Activated T-helper 17 cell treated with anti-CD3 and anti-CD28 coated beads, Interleukin-2, amount 50 U/mL, for 72 hours (primary cell): ENCODE results near the gene DSCAM. TPM values are rescaled to one million over a fixed set of nuclear protein-coding genes. Genes with fewer than 3 reads are reported as not detected.

Experiments used
- ATAC-seq: fragments of 150-1000 bp; cut with Tn5 transposase; replicated peaks from 2 replicates; pipeline ENCODE4 v1.10.0; 2021; ENCODE audit warnings: mild to moderate bottlenecking, moderate library complexity
- H3K27ac Mint-ChIP-seq: one replicate; pipeline ENCODE4 v1.8.0; 2022; ENCODE audit warnings: mixed read lengths
- H3K27me3 Mint-ChIP-seq: one replicate; pipeline ENCODE4 v1.8.0; 2022; ENCODE audit warnings: mixed read lengths
- H3K36me3 Mint-ChIP-seq: one replicate; pipeline ENCODE4 v1.8.0; 2022; ENCODE audit warnings: low read depth, mild to moderate bottlenecking, mixed read lengths
- H3K4me1 Mint-ChIP-seq: one replicate; pipeline ENCODE4 v1.8.0; 2022; ENCODE audit warnings: mixed read lengths
- H3K4me3 Mint-ChIP-seq: one replicate; pipeline ENCODE4 v1.8.0; 2022; ENCODE audit warnings: mild to moderate bottlenecking, mixed read lengths
- H3K9me3 Mint-ChIP-seq: one replicate; pipeline ENCODE4 v1.8.0; 2022; ENCODE audit warnings: mixed read lengths
- total RNA-seq, 2 donors: library from RNA; stranded (reverse); gene quantifications; one replicate each; pipeline ENCODE4 v1.2.3, GENCODE V29; 2022

Gene DSCAM
- total RNA-seq, 2 donors from 2014 or later: not detected

DNA sequence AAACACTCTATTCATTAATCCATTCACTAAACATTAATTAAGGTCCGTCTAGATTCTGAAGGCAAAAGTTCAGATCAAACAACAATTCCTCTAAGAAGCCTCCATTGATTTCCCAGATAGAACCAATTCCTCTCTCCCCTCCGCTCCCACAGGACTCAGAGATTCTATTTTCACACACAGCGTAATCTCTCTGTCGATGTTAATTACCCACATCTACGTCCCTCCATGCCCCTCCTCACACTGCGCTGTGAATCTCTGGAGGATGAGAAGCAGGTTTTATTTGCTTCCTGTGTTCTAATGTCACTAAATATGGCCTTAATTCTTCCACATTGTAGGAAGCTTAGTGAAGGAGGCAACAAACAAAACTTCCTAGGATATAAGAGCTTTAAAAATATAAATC is 306.7 kb downstream of the DSCAM start:
- Mint-ChIP-seq H3K27ac (no peak overlapping the region), H3K36me3 (no peaks in the 10 kb centered on the region), H3K9me3 (peaks cover 3% of the 10 kb centered on the region), H3K4me3 (no peak overlapping the region), H3K4me1 (no peaks in the 10 kb centered on the region), H3K27me3 (no peaks in the 10 kb centered on the region)
- no peak for ATAC-seq

DNA sequence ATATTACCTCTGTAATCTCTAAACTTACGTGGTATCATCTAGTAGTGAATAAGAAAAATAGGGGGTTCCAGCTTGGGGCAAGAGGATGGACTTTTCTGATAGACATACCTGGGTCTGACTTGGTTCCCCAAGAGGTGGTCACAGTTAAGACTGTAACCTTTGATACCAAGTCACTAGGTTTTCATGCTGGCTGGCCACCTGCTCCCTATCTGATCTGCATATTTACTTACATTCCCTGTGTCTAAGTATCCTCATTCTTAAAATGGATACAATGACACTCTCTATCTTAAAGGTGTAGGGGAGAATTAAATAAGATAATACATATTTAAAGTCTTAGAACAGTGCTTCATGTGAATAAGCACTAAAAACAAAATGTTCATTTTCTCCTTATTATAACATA is 312.1 kb downstream of the DSCAM start:
- Mint-ChIP-seq H3K4me3 (no peak overlapping the region), H3K4me1 (no peaks in the 10 kb centered on the region), H3K9me3 (peaks cover 8% of the 10 kb centered on the region), H3K27me3 (no peaks in the 10 kb centered on the region), H3K27ac (no peak overlapping the region), H3K36me3 (no peaks in the 10 kb centered on the region)
- ATAC-seq: no peak

DNA sequence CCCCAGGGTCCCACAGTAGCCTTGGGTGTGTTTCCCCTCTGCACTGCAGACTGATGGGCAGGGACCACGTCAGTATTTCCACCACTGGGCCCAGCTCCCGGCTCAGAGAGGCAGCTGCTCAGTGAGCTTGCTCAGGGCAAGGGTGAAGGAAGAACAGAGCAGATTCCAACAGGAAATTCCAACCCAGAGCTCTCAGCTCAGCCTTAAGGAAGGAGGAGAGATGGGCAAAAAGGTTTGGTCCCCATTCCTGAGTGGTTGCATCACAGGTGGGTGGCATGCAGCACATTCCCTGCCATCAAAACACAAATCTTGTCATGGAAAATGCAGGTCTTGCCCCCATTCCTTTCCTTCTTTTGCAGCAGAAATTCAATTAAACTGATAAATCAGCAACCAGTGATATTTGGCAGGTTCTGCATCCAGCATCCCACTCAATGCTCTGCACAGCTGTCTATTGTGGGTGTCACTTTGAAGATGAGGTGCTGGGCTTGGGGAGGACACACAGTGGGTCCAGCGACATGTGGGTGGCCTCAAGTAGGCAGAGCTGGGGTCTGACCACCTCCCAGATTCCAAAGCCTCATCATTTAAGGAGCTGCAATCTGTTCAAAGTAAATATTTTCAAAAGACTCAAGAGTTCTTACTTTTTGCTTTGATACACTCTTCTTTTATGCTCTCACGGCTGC is 315.4 kb downstream of the DSCAM start:
- Mint-ChIP-seq H3K27me3 (no peaks in the 10 kb centered on the region), H3K9me3 (peaks cover 10% of the 10 kb centered on the region), H3K4me1 (no peaks in the 10 kb centered on the region), H3K4me3 (no peak overlapping the region), H3K27ac (no peak overlapping the region), H3K36me3 (no peaks in the 10 kb centered on the region)
- no peak for ATAC-seq

DNA sequence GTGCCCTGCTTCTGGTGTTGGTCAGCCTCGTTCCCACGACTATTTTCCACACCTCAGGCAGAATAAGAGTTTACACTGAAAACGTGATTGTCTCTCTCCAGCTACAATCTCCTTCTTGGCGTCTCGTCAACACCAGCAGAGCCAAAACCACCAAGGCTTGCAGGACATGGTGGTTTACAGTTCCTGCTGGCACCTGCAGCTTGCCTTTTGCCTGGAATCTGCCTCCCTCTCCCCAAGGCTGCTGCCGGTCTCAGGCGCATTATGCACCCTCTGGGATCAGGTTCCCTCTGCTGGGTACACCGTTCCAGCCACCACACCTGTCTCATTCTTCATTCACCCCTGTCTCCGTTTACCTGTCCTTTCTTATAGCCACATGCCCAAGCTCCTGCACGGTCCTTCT is 315.9 kb downstream of the DSCAM start:
- Mint-ChIP-seq H3K27me3 (no peaks in the 10 kb centered on the region), H3K9me3 (peaks cover 10% of the 10 kb centered on the region), H3K36me3 (no peaks in the 10 kb centered on the region), H3K4me3 (no peak overlapping the region), H3K27ac (no peak overlapping the region), H3K4me1 (no peaks in the 10 kb centered on the region)
- ATAC-seq: no peak

DNA sequence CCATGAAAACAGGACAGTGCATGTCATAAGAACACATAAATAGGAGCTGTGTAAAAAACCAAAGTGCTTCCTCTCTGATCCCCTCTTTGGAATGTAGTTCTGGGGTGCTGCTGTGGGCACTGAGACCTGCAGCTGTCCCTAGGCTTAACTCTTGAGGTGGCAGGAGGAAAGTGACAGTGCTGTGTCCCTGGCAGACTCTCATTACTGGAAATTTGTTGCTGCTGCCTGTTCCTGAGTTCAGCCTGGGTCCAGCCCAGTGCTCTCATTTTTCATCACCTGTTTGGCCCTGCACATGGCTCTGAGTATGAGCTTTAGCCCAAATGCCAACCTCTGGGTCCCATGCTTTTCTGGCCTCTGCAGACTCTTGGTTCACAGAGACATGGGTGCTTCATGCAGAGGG is 329.3 kb downstream of the DSCAM start:
- Mint-ChIP-seq H3K4me3 (no peak overlapping the region), H3K9me3 (no peaks in the 10 kb centered on the region), H3K4me1 (no peaks in the 10 kb centered on the region), H3K36me3 (no peaks in the 10 kb centered on the region), H3K27me3 (no peaks in the 10 kb centered on the region), H3K27ac (no peak overlapping the region)
- ATAC-seq: no peak

DNA sequence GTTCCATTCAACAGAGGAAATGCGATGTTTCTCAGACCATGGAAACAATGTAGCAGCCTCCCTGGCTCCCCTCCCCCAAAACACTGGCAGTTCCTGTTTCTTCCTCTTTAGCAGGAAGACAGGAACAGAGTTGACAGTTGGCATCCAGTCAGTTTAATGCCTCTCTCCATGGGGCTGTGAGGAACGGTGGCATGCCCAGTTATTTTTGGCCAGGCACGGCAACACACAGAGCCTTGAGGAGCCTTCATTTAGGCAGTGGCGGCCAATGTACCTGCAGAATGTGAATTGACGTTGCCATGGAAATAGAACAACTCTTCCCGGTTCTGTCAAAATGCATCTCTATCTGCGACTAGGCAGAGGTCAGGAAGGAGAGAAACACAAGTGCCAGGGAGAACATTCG is 330.6 kb downstream of the DSCAM start:
- Mint-ChIP-seq H3K36me3 (no peaks in the 10 kb centered on the region), H3K9me3 (no peaks in the 10 kb centered on the region)

DNA sequence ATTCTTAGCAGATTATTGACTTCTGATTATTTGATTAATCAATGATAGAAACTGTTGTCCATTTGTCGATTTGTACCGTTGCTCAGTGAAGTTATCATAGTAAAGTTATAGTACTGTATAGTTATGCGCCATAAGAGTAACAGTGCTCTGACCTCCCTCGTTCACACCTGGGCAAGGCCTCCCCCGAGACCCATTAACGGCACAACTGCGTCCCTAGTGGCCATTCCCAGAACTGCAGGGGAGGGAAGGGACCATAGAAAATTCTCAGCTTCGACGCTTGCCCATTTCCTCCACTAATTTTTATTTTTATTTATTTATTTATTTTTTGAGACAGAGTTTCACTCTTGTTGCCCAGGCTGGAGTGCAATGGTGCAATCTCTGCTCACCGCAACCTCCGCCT is 334.4 kb downstream of the DSCAM start:
- H3K9me3 Mint-ChIP-seq: no peaks in the 10 kb centered on the region
- no peak for ATAC-seq

More for the DNA sequence above, 330.6 kb downstream of the DSCAM start:
- H3K27ac Mint-ChIP-seq: no peak overlapping the region
- no peaks in the 10 kb centered on the region for H3K4me1 Mint-ChIP-seq
- no peaks in the 10 kb centered on the region for H3K27me3 Mint-ChIP-seq
- no peak overlapping the region for H3K4me3 Mint-ChIP-seq
- ATAC-seq: no peak

DNA sequence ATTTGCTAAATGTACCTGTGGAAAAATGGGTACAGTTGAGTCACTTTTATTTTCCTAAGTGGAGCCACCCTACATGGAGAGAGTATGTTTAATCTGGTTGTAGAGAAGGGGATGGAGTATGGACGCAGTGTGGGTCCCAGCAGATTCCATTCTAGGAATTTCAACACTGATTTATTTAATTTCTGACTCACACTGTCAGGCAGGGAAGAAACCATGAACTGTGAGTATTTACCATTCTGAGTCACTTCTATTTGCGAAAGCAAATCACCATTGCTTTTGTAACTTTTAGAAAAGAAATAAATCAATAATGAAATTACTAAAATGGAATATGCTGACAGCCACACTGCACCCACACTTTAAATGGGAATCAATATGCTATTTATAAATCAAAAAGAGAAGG is 339.0 kb downstream of the DSCAM start:
- Mint-ChIP-seq H3K9me3 (peaks cover 3% of the 10 kb centered on the region), H3K4me1 (no peaks in the 10 kb centered on the region), H3K36me3 (no peaks in the 10 kb centered on the region), H3K27ac (no peak overlapping the region), H3K27me3 (no peaks in the 10 kb centered on the region), H3K4me3 (no peak overlapping the region)
- no peak for ATAC-seq

More for the DNA sequence above, 334.4 kb downstream of the DSCAM start:
- H3K27ac Mint-ChIP-seq: no peak overlapping the region
- H3K27me3 Mint-ChIP-seq: no peaks in the 10 kb centered on the region
- H3K36me3 Mint-ChIP-seq: no peaks in the 10 kb centered on the region
- no peaks in the 10 kb centered on the region for H3K4me1 Mint-ChIP-seq
- H3K4me3 Mint-ChIP-seq: no peak overlapping the region

DNA sequence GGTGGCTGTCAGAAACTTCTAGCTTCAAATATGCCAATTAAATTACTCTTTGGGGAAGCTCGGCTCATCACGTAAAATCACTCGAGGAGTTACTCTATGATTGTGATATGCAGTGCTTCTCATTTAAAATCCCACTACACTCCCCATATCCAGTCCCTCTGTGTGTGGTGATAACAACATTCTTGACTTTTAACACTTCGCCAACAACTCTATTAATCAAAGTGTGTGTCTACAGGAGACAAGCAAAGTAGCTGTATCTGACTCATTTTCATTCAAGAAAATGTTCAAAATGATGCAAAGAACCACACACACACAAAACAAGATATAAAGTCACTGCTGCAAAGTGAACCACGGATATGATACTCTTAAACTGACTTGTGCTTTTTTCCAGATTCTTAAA is 341.3 kb downstream of the DSCAM start:
- H3K9me3 Mint-ChIP-seq: peaks cover 3% of the 10 kb centered on the region
- no peaks in the 10 kb centered on the region for H3K36me3 Mint-ChIP-seq
- no peaks in the 10 kb centered on the region for H3K4me1 Mint-ChIP-seq
- no peak for ATAC-seq
- H3K27ac Mint-ChIP-seq: no peak overlapping the region
- no peak overlapping the region for H3K4me3 Mint-ChIP-seq
- H3K27me3 Mint-ChIP-seq: no peaks in the 10 kb centered on the region

DNA sequence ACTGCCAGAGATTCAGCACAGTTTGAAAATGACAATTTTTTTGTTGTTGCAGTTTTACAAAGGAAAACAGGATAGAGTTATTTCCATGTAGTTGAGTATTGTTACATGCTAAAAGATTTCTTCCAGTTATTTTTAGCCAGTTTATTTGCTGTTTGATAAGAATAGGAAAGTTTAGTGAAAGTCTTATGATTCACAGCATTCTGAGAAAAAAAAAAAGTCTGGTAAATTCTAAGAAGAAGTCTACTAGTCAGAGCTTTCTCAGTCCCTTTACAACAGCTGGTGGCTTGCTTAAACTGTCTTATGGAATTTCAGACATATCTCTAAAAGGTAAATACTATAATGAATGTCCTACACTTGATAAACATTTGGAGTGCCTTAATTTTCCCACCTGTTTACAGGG is 341.7 kb downstream of the DSCAM start:
- Mint-ChIP-seq H3K4me1 (no peaks in the 10 kb centered on the region), H3K9me3 (peaks cover 3% of the 10 kb centered on the region), H3K27me3 (no peaks in the 10 kb centered on the region), H3K4me3 (no peak overlapping the region), H3K36me3 (no peaks in the 10 kb centered on the region), H3K27ac (no peak overlapping the region)
- ATAC-seq: no peak

DNA sequence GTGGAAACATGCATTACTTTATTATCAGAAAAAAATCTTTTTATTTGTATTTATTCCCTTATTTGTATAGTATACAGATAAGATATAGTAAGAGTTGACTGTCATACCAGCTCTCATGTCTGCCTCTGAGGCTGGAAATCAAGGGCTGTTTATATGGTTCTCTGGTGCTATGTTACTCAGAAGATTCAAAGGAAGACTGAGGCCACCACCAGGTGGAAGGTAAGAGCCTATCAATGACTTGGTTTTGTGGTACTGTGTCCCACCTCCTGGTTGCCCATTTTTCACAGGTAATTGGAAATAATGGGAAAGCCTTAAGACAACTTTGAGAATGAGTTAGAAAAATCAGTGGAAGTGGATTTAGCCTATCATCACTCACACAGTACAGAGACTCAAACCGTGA is 342.1 kb downstream of the DSCAM start:
- Mint-ChIP-seq H3K9me3 (peaks cover 3% of the 10 kb centered on the region), H3K27ac (no peak overlapping the region), H3K36me3 (no peaks in the 10 kb centered on the region), H3K27me3 (no peaks in the 10 kb centered on the region), H3K4me3 (no peak overlapping the region), H3K4me1 (no peaks in the 10 kb centered on the region)
- no peak for ATAC-seq

DNA sequence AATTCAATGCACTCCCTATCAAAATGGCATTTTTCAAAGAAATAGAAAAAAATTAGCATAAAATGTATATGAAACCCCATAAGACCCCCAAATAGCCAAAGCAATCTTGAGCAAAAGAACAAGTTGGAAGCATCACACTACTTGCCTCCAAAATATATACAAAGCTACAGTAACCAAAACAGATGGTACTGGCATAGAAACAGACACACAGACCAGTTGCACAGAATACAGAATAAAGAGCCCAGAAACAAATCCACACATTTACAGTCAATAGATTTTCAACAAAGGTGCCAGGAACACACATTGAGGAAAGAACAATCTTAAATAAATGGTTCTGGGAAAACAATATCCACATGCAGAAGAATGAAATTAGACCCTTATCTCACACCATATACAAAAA is 350.8 kb downstream of the DSCAM start:
- no peaks in the 10 kb centered on the region for H3K4me1 Mint-ChIP-seq
- H3K4me3 Mint-ChIP-seq: no peak overlapping the region
- H3K27me3 Mint-ChIP-seq: no peaks in the 10 kb centered on the region
- peaks cover 14% of the 10 kb centered on the region for H3K9me3 Mint-ChIP-seq
- H3K36me3 Mint-ChIP-seq: no peaks in the 10 kb centered on the region
- no peak overlapping the region for H3K27ac Mint-ChIP-seq
- no peak for ATAC-seq

DNA sequence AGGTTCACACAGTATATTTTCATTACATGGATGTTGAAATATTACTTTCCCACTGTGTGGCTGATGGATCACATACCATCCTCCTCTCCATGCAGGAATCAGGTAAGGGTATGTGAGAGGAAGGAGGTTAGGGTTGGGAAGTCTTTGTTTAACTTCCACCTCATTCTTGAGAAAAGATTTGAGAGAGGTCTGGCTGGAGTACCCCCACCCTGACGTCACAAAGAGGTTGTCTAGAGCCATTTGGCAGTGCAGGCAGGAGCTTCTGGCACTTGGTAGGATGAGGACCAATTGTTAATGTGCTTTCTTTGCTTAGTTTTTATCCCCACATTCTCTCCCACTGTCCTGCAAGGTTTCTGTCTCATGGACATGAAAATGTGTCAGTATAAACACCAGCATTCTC is 356.6 kb downstream of the DSCAM start:
- peaks cover 23% of the 10 kb centered on the region for H3K9me3 Mint-ChIP-seq
- H3K27ac Mint-ChIP-seq: no peak overlapping the region
- H3K4me1 Mint-ChIP-seq: no peaks in the 10 kb centered on the region
- H3K27me3 Mint-ChIP-seq: no peaks in the 10 kb centered on the region
- ATAC-seq: no peak
- H3K4me3 Mint-ChIP-seq: no peak overlapping the region
- H3K36me3 Mint-ChIP-seq: no peaks in the 10 kb centered on the region

DNA sequence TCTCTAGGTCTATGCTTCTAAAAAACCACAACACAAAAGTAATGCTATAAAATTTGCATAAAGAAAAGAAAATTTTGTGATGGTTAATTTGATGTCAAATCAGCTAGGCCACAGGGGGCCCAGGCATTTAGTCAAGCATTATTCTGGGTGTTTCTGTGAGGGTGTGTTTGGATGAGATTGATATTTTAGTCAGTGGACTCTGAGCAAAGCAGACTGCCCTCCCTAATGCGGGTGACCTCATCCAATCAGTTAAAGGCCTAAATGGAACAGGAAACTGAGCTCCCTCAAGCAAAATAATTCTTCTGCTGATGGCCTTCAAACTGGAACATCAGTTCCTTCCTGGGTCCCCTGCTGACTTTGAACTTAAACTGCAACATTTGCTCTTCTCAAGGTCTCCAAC is 358.0 kb downstream of the DSCAM start:
- Mint-ChIP-seq H3K36me3 (no peaks in the 10 kb centered on the region), H3K27me3 (no peaks in the 10 kb centered on the region), H3K4me1 (no peaks in the 10 kb centered on the region), H3K4me3 (no peak overlapping the region), H3K27ac (no peak overlapping the region), H3K9me3 (peaks cover 21% of the 10 kb centered on the region)
- ATAC-seq: no peak

DNA sequence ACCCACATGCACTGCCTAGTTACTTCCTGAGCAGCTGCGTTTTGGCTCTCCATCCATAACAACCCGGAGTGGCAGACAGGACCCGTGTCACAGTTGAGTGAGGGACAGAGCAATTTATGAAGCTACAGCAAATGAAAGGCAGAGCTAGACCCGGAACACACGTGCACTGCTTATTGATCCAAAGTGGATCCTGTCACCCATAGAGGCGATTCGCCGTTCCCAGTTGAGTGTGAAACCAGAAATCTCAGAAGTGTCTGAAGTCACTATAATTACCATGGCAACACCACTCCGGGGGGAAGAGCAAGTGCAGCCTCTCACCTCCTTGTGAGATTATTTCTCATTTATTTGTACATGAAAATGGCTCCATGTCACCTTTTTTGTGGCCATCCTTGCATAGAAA is 365.2 kb downstream of the DSCAM start:
- Mint-ChIP-seq H3K36me3 (no peaks in the 10 kb centered on the region), H3K9me3 (peaks cover 4% of the 10 kb centered on the region), H3K27me3 (no peaks in the 10 kb centered on the region), H3K4me1 (no peaks in the 10 kb centered on the region), H3K4me3 (no peak overlapping the region), H3K27ac (no peak overlapping the region)
- ATAC-seq: no peak

DNA sequence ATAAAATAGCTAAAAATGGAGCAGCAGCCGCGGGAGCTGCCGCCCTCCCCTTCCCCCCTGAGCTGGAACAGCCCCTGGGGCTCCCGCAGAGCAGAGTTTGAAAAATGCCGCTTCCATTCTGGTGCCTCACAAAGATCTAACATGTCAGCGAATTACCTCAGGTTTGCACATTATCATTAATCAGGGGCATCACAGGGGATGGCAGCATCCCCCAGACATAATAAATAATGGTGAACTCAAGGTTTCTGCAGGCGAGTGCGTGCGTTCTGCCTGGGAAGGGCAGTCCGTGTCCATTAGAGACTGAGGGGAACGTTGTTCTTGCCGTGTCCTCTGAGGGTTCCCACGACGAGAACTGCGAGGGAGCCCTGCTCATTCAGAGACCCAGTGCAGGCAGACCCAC is 372.4 kb downstream of the DSCAM start:
- H3K36me3 Mint-ChIP-seq: no peaks in the 10 kb centered on the region
- peaks cover 10% of the 10 kb centered on the region for H3K9me3 Mint-ChIP-seq
- H3K27ac Mint-ChIP-seq: no peak overlapping the region
- H3K4me1 Mint-ChIP-seq: no peaks in the 10 kb centered on the region
- H3K27me3 Mint-ChIP-seq: no peaks in the 10 kb centered on the region
- no peak overlapping the region for H3K4me3 Mint-ChIP-seq
- no peak for ATAC-seq
